Measurements from ENCODE around the gene ADAT3.

DNA sequence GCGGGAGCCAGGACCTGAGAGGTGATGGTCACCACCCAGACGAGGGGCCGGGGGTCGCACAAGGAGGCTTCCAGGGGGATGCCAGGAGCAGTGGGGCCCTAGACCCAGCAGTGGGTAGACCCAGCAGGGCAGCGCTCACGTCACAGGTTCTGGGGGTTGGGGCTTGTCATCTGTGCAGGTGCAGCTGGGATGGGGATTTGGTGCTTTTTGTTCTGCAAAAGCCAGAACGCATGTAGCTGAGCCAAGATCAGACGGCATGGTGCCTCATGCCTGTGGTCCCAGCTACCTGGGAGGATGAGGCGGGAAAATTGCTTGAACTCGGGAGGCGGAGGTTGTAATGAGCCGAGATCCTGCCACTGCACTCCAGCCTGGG is 50.9 kb downstream of the ADAT3 start:
- TF ChIP-seq, protein P1, sequence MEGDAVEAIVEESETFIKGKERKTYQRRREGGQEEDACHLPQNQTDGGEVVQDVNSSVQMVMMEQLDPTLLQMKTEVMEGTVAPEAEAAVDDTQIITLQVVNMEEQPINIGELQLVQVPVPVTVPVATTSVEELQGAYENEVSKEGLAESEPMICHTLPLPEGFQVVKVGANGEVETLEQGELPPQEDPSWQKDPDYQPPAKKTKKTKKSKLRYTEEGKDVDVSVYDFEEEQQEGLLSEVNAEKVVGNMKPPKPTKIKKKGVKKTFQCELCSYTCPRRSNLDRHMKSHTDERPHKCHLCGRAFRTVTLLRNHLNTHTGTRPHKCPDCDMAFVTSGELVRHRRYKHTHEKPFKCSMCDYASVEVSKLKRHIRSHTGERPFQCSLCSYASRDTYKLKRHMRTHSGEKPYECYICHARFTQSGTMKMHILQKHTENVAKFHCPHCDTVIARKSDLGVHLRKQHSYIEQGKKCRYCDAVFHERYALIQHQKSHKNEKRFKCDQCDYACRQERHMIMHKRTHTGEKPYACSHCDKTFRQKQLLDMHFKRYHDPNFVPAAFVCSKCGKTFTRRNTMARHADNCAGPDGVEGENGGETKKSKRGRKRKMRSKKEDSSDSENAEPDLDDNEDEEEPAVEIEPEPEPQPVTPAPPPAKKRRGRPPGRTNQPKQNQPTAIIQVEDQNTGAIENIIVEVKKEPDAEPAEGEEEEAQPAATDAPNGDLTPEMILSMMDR (IDR thresholded peaks at IDR 0.05; ENCODE audit: borderline replicate concordance, extremely low read depth, low read length, poor library complexity, severe bottlenecking) = no peak
- TF ChIP-seq EZH2 (IDR thresholded peaks at IDR 0.05; ENCODE audit: borderline replicate concordance, low read depth, low read length, severe bottlenecking) = no peak
